Measurements from ENCODE around the gene TBX19. TPM values are rescaled to one million over a fixed set of nuclear protein-coding genes. Genes with fewer than 3 reads are reported as not detected.

Gene TBX19
- total and polyA plus RNA-seq, 2 of the 8 experiments (the other 6 are each of a cell fraction or from before 2014, with no cell fraction given): 1.0 to 1.8 TPM

GRCh38 chr1:168298446-168298845, 17.8 kb downstream of the TBX19 start:
- Histone ChIP-seq H3K79me2 (ENCODE audit: control insufficient read depth in 1 of 2, insufficient read depth in 2 of 2, low read length in 2 of 2) (no peaks in the 10 kb centered on the region), H3K18ac (ENCODE audit: extremely low read depth, low read length) (no peak overlapping the region), H3K4me3 (ENCODE audit: extremely low read depth in 1 of 4, insufficient read depth in 2 of 4, low read depth in 3 of 4, low read length in 4 of 4) (no peak overlapping the region), H3K9me3 (ENCODE audit: insufficient read depth in 2 of 2, low read depth in 1 of 2, low read length in 1 of 2) (no peaks in the 10 kb centered on the region), H3K4me1 (replicated peaks in 1 of 4; ENCODE audit: control insufficient read depth in 3 of 4, insufficient read depth in 4 of 4, low read length in 3 of 4) (peaks cover 0 to 2% (median 0%) of the 10 kb centered on the region in 4 experiments; a peak in 1 of 7 replicates), H2BK120ac (replicated peaks; ENCODE audit: low read depth, low read length) (no peak overlapping the region), H2AFZ (ENCODE audit: low read length) (no peak overlapping the region), H3K4me2 (ENCODE audit: insufficient read depth in 1 of 2, low read depth in 2 of 2, low read length in 2 of 2) (no peak overlapping the region), H2BK5ac (ENCODE audit: low read depth, low read length) (no peak overlapping the region), H4K20me1 (replicated peaks in 1 of 2; ENCODE audit: control insufficient read depth in 1 of 2, insufficient read depth in 2 of 2, low read length in 2 of 2) (no peaks in the 10 kb centered on the region), H3K9ac (replicated peaks in 1 of 4; ENCODE audit: extremely low read depth in 1 of 4, low read depth in 3 of 4, low read length in 3 of 4) (no peak overlapping the region), H2BK20ac (ENCODE audit: low read length) (no peak overlapping the region), H2BK15ac (ENCODE audit: low read length) (no peak overlapping the region), H3K23ac (ENCODE audit: insufficient read length) (no peak overlapping the region), H2AK5ac (ENCODE audit: low read depth, low read length) (no peak overlapping the region), H3K14ac (ENCODE audit: insufficient read length) (no peak overlapping the region), H3K4ac (replicated peaks; ENCODE audit: insufficient read length, low read depth, low read length) (no peak overlapping the region), H3K36me3 (ENCODE audit: control insufficient read depth in 2 of 4, insufficient read depth in 4 of 4, low read length in 3 of 4) (no peaks in the 10 kb centered on the region), H4K8ac (ENCODE audit: extremely low read depth, insufficient read depth, low read length) (no peak overlapping the region), H3K27ac (ENCODE audit: low read depth, low read length) (no peak overlapping the region), H4K91ac (replicated peaks; ENCODE audit: insufficient read length, low read length) (no peak overlapping the region), H3K23me2 (ENCODE audit: low read depth, low read length) (no peaks in the 10 kb centered on the region), H3K56ac (replicated peaks; ENCODE audit: insufficient read length, low read depth, low read length) (no peak overlapping the region), H4K5ac (ENCODE audit: insufficient read length, low read depth, low read length) (no peak overlapping the region), H3K27me3 (replicated peaks in 1 of 4; ENCODE audit: control insufficient read depth in 3 of 4, extremely low read depth in 1 of 4, insufficient read depth in 3 of 4, low read length in 3 of 4) (no peaks in the 10 kb centered on the region), H2BK12ac (ENCODE audit: low read depth, low read length) (no peak overlapping the region), H3K79me1 (ENCODE audit: low read depth, low read length) (no peaks in the 10 kb centered on the region; the same call in 1 of the 2 replicates)
- TF ChIP-seq SIRT6 (IDR thresholded peaks at IDR 0.05; ENCODE audit: low read length): no peak
- FAIRE-seq: no peak
- no peak for DNase-seq (ENCODE audit: low read depth in 1 of 2, low spot score in 2 of 2)
- POLR2A ChIA-PET (ENCODE audit: partially characterized antibody): no interaction called here
- WGBS, 2 experiments (ENCODE audit: extremely low coverage in 1 of 2, insufficient coverage in 1 of 2, insufficient read length in 1 of 2, insufficient replicate concordance in 2 of 2, low coverage in 1 of 2, low lambda C conversion rate in 2 of 2, missing lambda C conversion rate in 1 of 2): 85% methylated on average over 3 of the region's 3 CpGs; no CpG with 5 or more reads in 1 of the 2 experiments
- CTCF ChIA-PET (ENCODE audit: partially characterized antibody): no interaction called here

Measured in H1 (cell line).